GM12878 (cell line): ENCODE measurements around the gene LHFPL4. TPM values are rescaled to one million over a fixed set of nuclear protein-coding genes. Genes with fewer than 3 reads are reported as not detected.

Experiments used
- ATAC-seq: fragments of 200-7000 bp; cut with Tn5 transposase; 3 replicates; pipeline ENCODE4 v1.9.1; 2020; ENCODE audit warnings: mild to moderate bottlenecking, moderate library complexity
- BruUV-seq: library from RNA; stranded (reverse); fragments of 400-500 nt; replicated peaks from 2 replicates; lab custom pipeline; 2021; lab: Mats Ljungman, UMichigan
- CTCF ChIA-PET: fragments of 300-600 bp; sonication (Branson Sonifier 250); formaldehyde crosslinking; extraction: SDS; loops from one replicate; lab custom pipeline; 2021; ENCODE audit warnings: inconsistent platforms; lab: Yijun Ruan, JAX
- POLR2A ChIA-PET: fragments of 350-600 bp; formaldehyde crosslinking; extraction: SDS; loops from one replicate; lab custom pipeline; 2021; ENCODE audit warnings: inconsistent platforms; lab: Charles Lee
- RAD21 ChIA-PET: fragments of 300-600 bp; sonication (Branson Sonifier 250); formaldehyde crosslinking; loops from one replicate; lab custom pipeline; 2023; ENCODE audit warnings: antibody characterized with exemption; ENCODE audit not compliant: unreplicated experiment; lab: Charles Lee
- SMC1A ChIA-PET: fragments of 300-600 bp; sonication (Branson Sonifier 250); formaldehyde crosslinking; loops from one replicate; lab custom pipeline; 2023; ENCODE audit not compliant: unreplicated experiment, uncharacterized antibody; lab: Charles Lee
- DNase-seq: peaks from one replicate; pipeline ENCODE4 v3.0.0-alpha.2; 2011; ENCODE audit warnings: low read depth, low spot score
- FAIRE-seq: peaks from 3 replicates; lab custom pipeline; 2011; peaks lifted over from hg19 to GRCh38; lab: Jason Lieb, UNC
- H2AFZ ChIP-seq: 2 replicates; pipeline ENCODE4 v1.6.0; 2011; ENCODE audit warnings: low read depth, low read length, control low read depth; ENCODE audit not compliant: control insufficient read depth
- H3K27ac ChIP-seq: 2 replicates; pipeline ENCODE4 v1.5.1; 2011; ENCODE audit warnings: control low read depth; ENCODE audit not compliant: control insufficient read depth, insufficient read depth
- H3K27me3 ChIP-seq, 2 experiments: replicated peaks in 1 of 2; 2 replicates each; pipeline versions ENCODE4 v1.6.0 to v1.6.1; 2011; ENCODE audit warnings: low read length in 1 of 2; ENCODE audit not compliant: control insufficient read depth in 2 of 2, insufficient read depth in 2 of 2
- H3K36me3 ChIP-seq, 2 experiments: 2 replicates each; pipeline ENCODE4 v1.5.1; 2011; ENCODE audit warnings: low read length in 1 of 2; ENCODE audit not compliant: control insufficient read depth in 2 of 2, insufficient read depth in 2 of 2
- H3K4me1 ChIP-seq: 2 replicates; pipeline ENCODE4 v1.6.1; 2011; ENCODE audit warnings: mild to moderate bottlenecking, low read length, moderate library complexity, mixed read lengths; ENCODE audit not compliant: control insufficient read depth, insufficient read depth
- H3K4me2 ChIP-seq: 2 replicates; pipeline ENCODE4 v1.6.0; 2011; ENCODE audit warnings: control low read depth; ENCODE audit not compliant: control insufficient read depth, insufficient read depth
- H3K4me3 ChIP-seq: fragments of 200-600 bp; sonication (generic); 2 replicates; pipeline ENCODE4 v1.5.1; 2016
- H3K79me2 ChIP-seq: 2 replicates; pipeline ENCODE4 v1.6.0; 2011; ENCODE audit warnings: low read length; ENCODE audit not compliant: control insufficient read depth, insufficient read depth
- H3K9ac ChIP-seq: 2 replicates; pipeline ENCODE4 v1.8.0; 2011; ENCODE audit warnings: low read length, control low read depth, mixed read lengths; ENCODE audit not compliant: control insufficient read depth, insufficient read depth
- H3K9me3 ChIP-seq: replicated peaks from 3 replicates; pipeline ENCODE4 v1.5.1; 2011; ENCODE audit warnings: mild to moderate bottlenecking, low read length; ENCODE audit not compliant: control insufficient read depth, insufficient read depth
- H4K20me1 ChIP-seq: 2 replicates; pipeline ENCODE4 v1.6.0; 2011; ENCODE audit not compliant: control insufficient read depth, insufficient read depth
- CEBPB ChIP-seq, 2 experiments: fragments of 150-350 bp in 1 of 2; IDR thresholded peaks; 2 replicates each; pipeline ENCODE4 v1.6.1; 2012 to 2014; ENCODE audit warnings: low read depth in 2 of 2, low read length in 2 of 2, borderline replicate concordance in 1 of 2, inconsistent platforms in 1 of 2
- HDAC2 ChIP-seq: fragments of 200-600 bp; sonication (generic); IDR thresholded peaks from 2 replicates; pipeline ENCODE4 v1.6.1; 2017
- HDAC6 ChIP-seq: fragments of 200-600 bp; sonication (generic); IDR thresholded peaks from one replicate; pipeline ENCODE4 v1.8.0; 2017; ENCODE audit warnings: antibody characterized with exemption; ENCODE audit not compliant: unreplicated experiment
- LARP7 ChIP-seq: fragments of 450-650 bp; IDR thresholded peaks from 2 replicates; pipeline ENCODE4 v1.6.1; 2017; ENCODE audit warnings: mild to moderate bottlenecking
- NFIC ChIP-seq: IDR thresholded peaks from 2 replicates; pipeline ENCODE4 v1.6.1; 2012; ENCODE audit warnings: low read depth, mild to moderate bottlenecking, inconsistent platforms, low read length, moderate library complexity
- NR2C1 ChIP-seq: fragments of 450-650 bp; IDR thresholded peaks from 2 replicates; pipeline ENCODE4 v1.6.1; 2017; ENCODE audit warnings: antibody characterized with exemption, mild to moderate bottlenecking, moderate library complexity
- PAX8 ChIP-seq: fragments of 450-650 bp; IDR thresholded peaks from 2 replicates; pipeline ENCODE4 v1.6.1; 2017; ENCODE audit warnings: mild to moderate bottlenecking, moderate library complexity
- POLR2AphosphoS2 ChIP-seq: IDR thresholded peaks from 2 replicates; pipeline ENCODE4 v1.6.1; 2011; ENCODE audit warnings: low read depth, mild to moderate bottlenecking, low read length, improper control_type of control experiment, moderate library complexity
- RELA ChIP-seq: fragments of 450-650 bp; IDR thresholded peaks from 2 replicates; pipeline ENCODE4 v1.8.0; 2014; ENCODE audit warnings: borderline replicate concordance; ENCODE audit not compliant: partially characterized antibody
- RELB ChIP-seq: fragments of 450-650 bp; IDR thresholded peaks from 2 replicates; pipeline ENCODE4 v1.6.1; 2017; ENCODE audit warnings: low read depth, mild to moderate bottlenecking, moderate library complexity
- ZNF592 ChIP-seq: fragments of 450-650 bp; IDR thresholded peaks from 2 replicates; pipeline ENCODE4 v1.6.1; 2017; ENCODE audit warnings: mild to moderate bottlenecking, moderate library complexity
- WGBS: methylation state at CpG from one replicate; pipeline ENCODE4 v1.1.6; 2016; ENCODE audit warnings: low lambda C conversion rate; ENCODE audit not compliant: insufficient replicate concordance, insufficient coverage; ENCODE audit errors: missing lambda C conversion rate; 5-methylcytosine and 5-hydroxymethylcytosine counted together
- in situ Hi-C: fragments of 300-500 bp; cut with MboI; formaldehyde crosslinking; loops from 9 replicates; pipeline ENCODE4 v1.14.3; 2018; ENCODE audit warnings: mixed read lengths
- intact Hi-C: fragments of 100-400 bp; cut with micrococcal nuclease; formaldehyde crosslinking; loops from one replicate; pipeline ENCODE4 v1.14.2; 2022; ENCODE audit not compliant: unreplicated experiment
- polyA plus RNA-seq, 11 experiments: library from polyadenylated mRNA; depleted of rRNA in 4 of 11; unstranded in 6 of 11; stranded (reverse) in 5 of 11; fragments of >200 nt; fragmentation: Nextera tagmentation in 4 of 11; fragmentation: Illumina TruSeq in 1 of 11; extraction: Ambion mirVana in 4 of 11; extraction: Trizol in 1 of 11; gene quantifications; 1 replicate in 1 of 11; 2 replicates in 10 of 11; pipeline versions ENCODE4 v1.2.1 to v1.2.3, GENCODE V29; 2011 to 2016; ENCODE audit warnings: inconsistent platforms in 2 of 11, missing spikeins in 2 of 11, low read depth in 1 of 11
- total RNA-seq, 4 experiments: library from RNA; depleted of rRNA in 3 of 4; stranded (reverse); fragments of >200 nt in 3 of 4; fragmentation: Illumina TruSeq in 1 of 4; extraction: Trizol in 1 of 4; gene quantifications; 2 replicates each; pipeline versions ENCODE4 v1.2.1 to v1.2.3, GENCODE V29; 2013 to 2021
- TF ChIP-seq, protein P1 (sequence below): fragments of 450-650 bp; IDR thresholded peaks from 2 replicates; pipeline ENCODE4 v1.6.1; 2014; ENCODE audit warnings: mild to moderate bottlenecking

LHFPL4 gene
- total and polyA plus RNA-seq, 10 of the 15 experiments (the other 5 are each of a cell fraction or from before 2014, with no cell fraction given): 0.05 to 0.15 TPM; not detected in 8

- BruUV-seq: no TSS peak
- in situ Hi-C loops: no loop called here
These were observed 2.6 kb downstream of the LHFPL4 start for GRCh38 chr3:9550999-9551398.

DNA sequence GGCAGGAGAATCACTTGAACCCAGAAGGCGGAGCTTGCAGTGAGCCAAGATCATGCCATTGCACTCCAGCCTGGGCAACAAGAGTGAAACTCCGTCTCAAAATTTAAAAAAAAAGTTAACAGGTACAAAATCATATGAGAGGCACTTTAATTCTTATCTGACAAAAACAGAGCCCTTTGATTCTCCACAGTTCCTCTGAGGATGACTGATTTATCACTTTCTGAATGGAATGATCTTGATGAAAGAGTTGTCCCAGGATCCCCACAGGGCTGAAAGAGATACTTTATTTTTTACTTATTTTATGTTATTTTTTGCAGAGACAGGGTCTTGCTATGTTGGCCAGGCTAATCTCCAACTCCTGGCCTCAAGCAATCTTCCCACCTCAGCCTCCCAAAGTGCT is 4.0 kb downstream of the LHFPL4 start:
- ChIA-PET CTCF (no interaction called here), SMC1A (no interaction called here), POLR2A (no interaction called here), RAD21 (no interaction called here)
- intact Hi-C loops: no loop called here
- no TSS peak for BruUV-seq
- H4K20me1 ChIP-seq: no peaks in the 10 kb centered on the region
- no peak for DNase-seq
- no peak overlapping the region for H2AFZ ChIP-seq
- no peak overlapping the region for H3K27ac ChIP-seq
- ATAC-seq: no peak
- peaks cover 0 to 1% of the 10 kb centered on the region in 2 experiments; a peak in 2 of 4 replicates for H3K27me3 ChIP-seq
- no peaks in the 10 kb centered on the region for H3K36me3 ChIP-seq
- no peak overlapping the region for H3K4me2 ChIP-seq
- no peak for FAIRE-seq
- WGBS: 50% methylated on average over 2 of the region's 2 CpGs
- in situ Hi-C loops: no loop called here
- H3K79me2 ChIP-seq: no peaks in the 10 kb centered on the region
- H3K4me3 ChIP-seq: no peak overlapping the region
- H3K9me3 ChIP-seq: no peaks in the 10 kb centered on the region
- no peaks in the 10 kb centered on the region for H3K4me1 ChIP-seq
- H3K9ac ChIP-seq: no peak overlapping the region
- no peak for TF ChIP-seq RELA
- no peak for TF ChIP-seq PAX8
- no peak for TF ChIP-seq HDAC2
- no peak for TF ChIP-seq RELB
- no peak for TF ChIP-seq POLR2AphosphoS2
- no peak for TF ChIP-seq NR2C1
- no peak for TF ChIP-seq HDAC6
- TF ChIP-seq ZNF592: no peak
- no peak for TF ChIP-seq CEBPB (IDR thresholded peaks at IDR 0.05; ENCODE audit: borderline replicate concordance in 1 of 2, low read depth in 2 of 2, low read length in 2 of 2)

More at GRCh38 chr3:9550999-9551398, 2.6 kb downstream of the LHFPL4 start:
- ATAC-seq (no peak), FAIRE-seq (no peak), DNase-seq (no peak)
- Histone ChIP-seq H3K9me3 (no peaks in the 10 kb centered on the region), H3K4me2 (no peak overlapping the region), H3K79me2 (no peaks in the 10 kb centered on the region)
- 26% methylated on average over 1 of the region's 1 CpG for WGBS
- intact Hi-C loops: no loop called here
- CTCF ChIA-PET: no interaction called here
- TF ChIP-seq, protein P1, sequence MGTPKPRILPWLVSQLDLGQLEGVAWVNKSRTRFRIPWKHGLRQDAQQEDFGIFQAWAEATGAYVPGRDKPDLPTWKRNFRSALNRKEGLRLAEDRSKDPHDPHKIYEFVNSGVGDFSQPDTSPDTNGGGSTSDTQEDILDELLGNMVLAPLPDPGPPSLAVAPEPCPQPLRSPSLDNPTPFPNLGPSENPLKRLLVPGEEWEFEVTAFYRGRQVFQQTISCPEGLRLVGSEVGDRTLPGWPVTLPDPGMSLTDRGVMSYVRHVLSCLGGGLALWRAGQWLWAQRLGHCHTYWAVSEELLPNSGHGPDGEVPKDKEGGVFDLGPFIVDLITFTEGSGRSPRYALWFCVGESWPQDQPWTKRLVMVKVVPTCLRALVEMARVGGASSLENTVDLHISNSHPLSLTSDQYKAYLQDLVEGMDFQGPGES: no peak
- TF ChIP-seq LARP7: no peak
- no peak for TF ChIP-seq NFIC
- TF ChIP-seq, all 136 proteins: peak for 0
- no peak overlapping the region for H2AFZ ChIP-seq
- H3K9ac ChIP-seq: no peak overlapping the region
- no peaks in the 10 kb centered on the region for H4K20me1 ChIP-seq
- no peak overlapping the region for H3K4me3 ChIP-seq
- ChIA-PET RAD21 (no interaction called here), SMC1A (no interaction called here), POLR2A (no interaction called here)
- peaks cover 0 to 1% of the 10 kb centered on the region in 2 experiments; a peak in 2 of 4 replicates for H3K27me3 ChIP-seq
- no peaks in the 10 kb centered on the region for H3K4me1 ChIP-seq
- H3K27ac ChIP-seq: no peak overlapping the region
- no peaks in the 10 kb centered on the region for H3K36me3 ChIP-seq
